HG03045 (cell line): ENCODE measurements around the gene COL9A1.

Source experiments
- ATAC-seq: cut with Tn5 transposase; IDR thresholded peaks from one replicate; pipeline ENCODE4 v1.9.1; 2021; ENCODE audit warnings: mild to moderate bottlenecking, moderate library complexity; ENCODE audit not compliant: unreplicated experiment

COL9A1 gene

DNA sequence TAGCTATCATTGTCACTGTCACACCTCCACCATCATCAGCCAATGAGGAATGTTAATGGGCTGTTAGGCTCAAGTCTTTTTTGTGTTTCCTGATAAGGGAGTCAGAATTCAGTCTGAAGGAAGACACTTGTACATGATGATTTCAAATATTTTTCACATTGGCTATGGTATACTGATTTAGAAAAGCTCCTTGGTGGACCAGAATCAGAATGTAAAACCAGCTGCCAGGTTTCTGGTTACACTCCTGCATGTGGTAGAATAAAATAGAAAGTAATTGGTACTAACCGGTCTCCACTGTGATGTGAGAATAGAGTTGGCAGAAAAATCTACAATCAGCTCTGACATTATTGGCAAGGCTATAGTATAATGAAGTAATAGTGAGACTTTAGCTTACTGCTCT, 10.7 kb downstream of the COL9A1 start:
- ATAC-seq = no peak

GRCh38 chr6:70289299-70289698, 13.6 kb downstream of the COL9A1 start:
- ATAC-seq = no peak

GRCh38 chr6:70286905-70287304, 16.0 kb downstream of the COL9A1 start:
- no peak for ATAC-seq

DNA sequence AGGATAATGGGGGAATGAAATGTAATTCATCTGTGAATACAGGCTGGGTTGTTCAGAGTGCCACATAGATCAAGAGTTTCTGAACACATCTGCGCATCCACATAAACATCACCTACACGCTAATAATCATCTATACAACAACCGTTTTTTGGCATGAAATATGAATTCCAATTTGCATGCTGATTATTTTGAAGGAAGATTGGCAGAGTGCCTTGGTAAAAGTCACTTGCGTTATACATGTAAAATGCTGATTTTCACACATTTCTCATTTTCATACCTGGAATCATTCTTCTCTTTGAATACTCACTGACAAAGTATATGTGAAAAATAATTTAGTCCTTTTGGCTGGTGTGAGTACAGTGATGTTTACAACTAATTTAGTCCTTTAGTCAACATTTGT, 17.7 kb downstream of the COL9A1 start:
- ATAC-seq = no peak

- no peak for ATAC-seq
These were observed 19.9 kb downstream of the COL9A1 start for GRCh38 chr6:70282919-70283461.

DNA sequence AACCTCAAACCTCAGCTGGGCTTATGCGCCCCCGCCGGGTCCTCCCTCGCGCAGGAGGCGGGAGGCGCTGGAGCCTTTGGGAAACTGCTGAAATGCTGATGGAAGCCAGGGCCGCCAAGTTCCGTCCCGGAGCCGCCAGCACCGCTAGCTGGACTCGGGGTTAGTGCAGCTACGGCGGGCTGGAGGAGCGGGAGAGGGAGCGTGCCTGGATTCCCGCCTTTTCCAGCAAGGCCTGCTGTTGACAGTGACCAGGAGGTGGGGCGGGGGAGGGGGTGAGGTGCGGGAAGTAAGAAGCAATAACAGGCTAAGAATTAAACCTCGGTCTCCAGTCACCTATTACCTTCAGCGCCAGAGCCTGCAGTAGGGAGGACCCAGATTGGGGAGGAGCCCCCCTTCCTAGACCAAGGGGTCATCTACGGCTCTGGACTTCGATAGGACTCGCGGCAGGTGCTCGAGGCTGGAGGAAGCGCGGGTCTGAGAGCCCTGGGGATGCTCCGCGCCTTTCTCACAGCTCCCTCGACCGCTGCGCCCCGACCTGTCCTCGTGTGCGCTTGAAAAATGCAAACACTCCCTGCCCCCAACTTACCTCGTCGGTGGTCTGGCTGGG, 20.5 kb downstream of the COL9A1 start:
- no peak for ATAC-seq

- ATAC-seq = no peak
These were observed 21.0 kb downstream of the COL9A1 start for GRCh38 chr6:70281923-70282311.

GRCh38 chr6:70280400-70280853, 22.5 kb downstream of the COL9A1 start:
- no peak for ATAC-seq

DNA sequence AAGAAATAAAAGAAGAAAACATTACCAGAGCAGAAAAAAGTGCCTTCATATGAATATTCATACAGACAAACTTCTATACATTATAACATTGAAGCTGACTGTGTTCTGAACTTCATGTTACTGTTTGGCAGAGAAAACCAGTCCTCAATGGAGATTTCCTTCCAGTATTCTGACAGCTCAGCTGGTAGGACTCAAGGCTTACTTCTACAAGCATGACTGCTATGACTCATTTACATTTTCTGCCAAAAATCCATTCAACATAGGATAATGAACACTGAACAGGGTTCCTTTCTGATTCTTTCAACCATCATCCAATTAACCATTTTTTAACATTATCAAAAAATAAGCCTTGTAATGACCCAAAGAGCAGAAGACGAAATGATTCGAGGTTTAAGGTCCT, 25.4 kb downstream of the COL9A1 start:
- ATAC-seq = no peak

GRCh38 chr6:70274338-70274737, 28.5 kb downstream of the COL9A1 start:
- no peak for ATAC-seq

GRCh38 chr6:70272071-70272470, 30.8 kb downstream of the COL9A1 start:
- ATAC-seq = no peak

- ATAC-seq = no peak
These were observed 32.4 kb downstream of the COL9A1 start for GRCh38 chr6:70270287-70271005.

GRCh38 chr6:70266142-70266541, 36.7 kb downstream of the COL9A1 start:
- ATAC-seq = no peak

- ATAC-seq = no peak
These were observed 38.6 kb downstream of the COL9A1 start for GRCh38 chr6:70264306-70264705.

- ATAC-seq = no peak
These were observed 44.4 kb downstream of the COL9A1 start for GRCh38 chr6:70258483-70258882.

GRCh38 chr6:70257768-70258273, 45.1 kb downstream of the COL9A1 start:
- no peak for ATAC-seq

DNA sequence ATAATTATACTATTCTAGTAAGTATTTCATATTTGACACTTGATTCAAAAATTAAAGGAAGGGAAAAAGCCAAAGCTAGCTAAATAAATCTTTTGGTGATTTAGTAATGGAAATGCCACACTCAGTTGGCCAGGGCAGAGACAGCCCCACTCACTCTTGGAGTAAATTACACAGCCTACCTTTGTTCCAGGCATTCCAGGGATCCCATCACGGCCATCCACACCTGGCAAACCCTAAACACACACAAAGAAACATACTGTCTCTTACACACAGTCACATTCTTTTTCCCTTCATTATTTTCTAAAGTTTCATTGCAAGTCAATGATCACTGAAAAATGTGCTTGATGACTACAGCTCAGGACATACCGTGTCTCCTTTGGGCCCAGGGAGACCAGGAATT, 48.1 kb downstream of the COL9A1 start:
- ATAC-seq = no peak

DNA sequence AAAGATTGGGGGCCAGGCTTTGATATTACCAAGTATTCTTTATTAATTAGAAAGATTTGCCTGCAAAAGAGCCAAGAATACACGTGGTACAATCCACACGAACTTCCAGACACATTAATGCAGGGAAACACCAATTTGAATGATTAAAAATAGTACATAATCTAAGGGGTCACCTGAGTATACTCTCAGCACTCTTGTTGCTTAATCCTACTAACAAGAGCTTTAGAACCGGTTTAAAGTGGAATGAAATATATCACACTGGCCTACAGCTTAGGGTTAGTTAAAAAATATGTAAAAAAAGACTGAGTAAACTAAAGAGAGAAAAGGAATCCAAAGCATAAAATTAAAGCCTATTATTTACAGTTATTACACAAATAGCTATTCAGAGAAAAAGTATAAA, 49.0 kb downstream of the COL9A1 start:
- ATAC-seq = no peak

GRCh38 chr6:70252604-70253003, 50.3 kb downstream of the COL9A1 start:
- ATAC-seq = no peak

DNA sequence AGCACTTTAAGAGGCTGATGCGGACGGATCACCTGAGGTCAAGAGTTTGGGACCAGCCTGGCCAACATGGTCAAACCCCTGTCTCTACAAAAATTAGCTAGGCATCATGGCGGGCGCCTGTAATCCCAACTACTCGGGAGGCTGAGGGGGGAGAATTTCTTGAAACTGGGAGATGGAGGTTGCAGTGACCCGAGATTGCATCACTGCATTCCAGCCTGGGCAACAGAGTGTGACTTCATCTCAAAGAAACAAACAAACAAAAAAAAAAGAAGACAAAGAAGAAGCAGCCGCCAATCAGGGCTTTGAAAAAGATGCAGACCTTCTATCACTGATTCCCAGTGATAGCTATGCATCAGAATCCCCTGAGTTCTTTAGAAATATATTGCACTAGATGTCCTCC, 56.8 kb downstream of the COL9A1 start:
- no peak for ATAC-seq

GRCh38 chr6:70241991-70242420, 60.9 kb downstream of the COL9A1 start:
- no peak for ATAC-seq

DNA sequence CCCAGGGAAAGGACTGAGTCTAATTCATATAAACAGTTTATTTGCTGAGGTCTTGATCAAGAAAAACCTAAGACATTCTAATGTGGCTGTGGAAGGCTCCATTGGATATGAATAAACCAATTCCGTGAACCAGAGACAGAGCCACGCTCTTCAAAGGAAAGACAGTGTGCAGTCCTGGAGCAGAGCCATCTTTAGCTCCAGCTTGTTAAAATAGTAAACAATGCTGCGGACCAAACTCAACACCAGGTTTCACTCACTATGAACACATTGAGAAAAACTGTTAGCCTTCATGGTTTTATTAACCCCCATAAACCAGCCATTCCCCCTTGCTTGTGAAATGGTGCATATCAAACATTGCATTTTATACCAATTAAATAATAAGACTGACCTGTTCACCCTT, 61.9 kb downstream of the COL9A1 start:
- no peak for ATAC-seq
